VCaP (cell line): ENCODE data around the gene FOXO1.

Experiments
- H3K27ac ChIP-seq: fragments of 450-650 bp; 2 replicates; pipeline ENCODE4 v1.5.1; 2017
- CTCF ChIP-seq: fragments of 450-650 bp; conservative IDR thresholded peaks from 2 replicates; pipeline ENCODE4 v1.5.1; 2017; ENCODE audit warnings: mild to moderate bottlenecking, moderate library complexity

The FOXO1 gene

GRCh38 chr13:40640845-40641458 is 25.5 kb downstream of the FOXO1 start:
- no peak overlapping the region for H3K27ac ChIP-seq

GRCh38 chr13:40640202-40640601 is 26.2 kb downstream of the FOXO1 start:
- H3K27ac ChIP-seq: no peak overlapping the region
- no peak for TF ChIP-seq CTCF

More at GRCh38 chr13:40640845-40641458, 25.5 kb downstream of the FOXO1 start:
- TF ChIP-seq CTCF: no peak

- H3K27ac ChIP-seq: no peak overlapping the region
- TF ChIP-seq CTCF: no peak
These were observed 27.2 kb downstream of the FOXO1 start for GRCh38 chr13:40639221-40639681.

GRCh38 chr13:40637643-40638042 is 28.8 kb downstream of the FOXO1 start:
- TF ChIP-seq CTCF: no peak
- no peak overlapping the region for H3K27ac ChIP-seq

- no peak for TF ChIP-seq CTCF
- H3K27ac ChIP-seq: no peak overlapping the region
These were observed 31.0 kb downstream of the FOXO1 start for GRCh38 chr13:40635315-40635995.

- no peak for TF ChIP-seq CTCF
- H3K27ac ChIP-seq: no peak overlapping the region
These were observed 33.5 kb downstream of the FOXO1 start for GRCh38 chr13:40632915-40633314.

- no peak for TF ChIP-seq CTCF
- no peak overlapping the region for H3K27ac ChIP-seq
These were observed 34.8 kb downstream of the FOXO1 start for GRCh38 chr13:40631605-40632004.
